HepG2 (cell line): ENCODE results near the gene TMEM238. TPM values are rescaled to one million over a fixed set of nuclear protein-coding genes. Genes with fewer than 3 reads are reported as not detected.

Experiments used
- ATAC-seq: fragments of 200-7000 bp; cut with Tn5 transposase; 3 replicates; pipeline ENCODE4 v1.9.1; 2020; ENCODE audit warnings: mild to moderate bottlenecking, moderate library complexity
- BruUV-seq: library from RNA; stranded (reverse); fragments of 400-500 nt; replicated peaks from 2 replicates; lab custom pipeline; 2021; lab: Mats Ljungman, UMichigan
- CTCF ChIA-PET: fragments of 300-600 bp; formaldehyde crosslinking; extraction: SDS; loops from one replicate; lab custom pipeline; 2021; ENCODE audit warnings: low total read pairs, inconsistent platforms, low intra/inter-chr PET ratio; lab: Yijun Ruan, JAX
- POLR2A ChIA-PET: fragments of 350-600 bp; sonication (Branson Sonifier 250); formaldehyde crosslinking; loops from one replicate; lab custom pipeline; 2020; ENCODE audit warnings: antibody characterized with exemption, inconsistent platforms; lab: Yijun Ruan, JAX
- DNase-seq: peaks from one replicate; pipeline ENCODE4 v3.0.0-alpha.2; 2015; ENCODE audit warnings: low spot score
- FAIRE-seq: peaks from 3 replicates; lab custom pipeline; 2011; peaks lifted over from hg19 to GRCh38; lab: Jason Lieb, UNC
- H2AFZ ChIP-seq: one replicate; pipeline ENCODE4 v1.6.1; 2011; ENCODE audit warnings: low read length, inconsistent platforms
- H3K27ac ChIP-seq: fragments of 300-600 bp; 3 replicates; pipeline ENCODE4 v1.8.0; 2011; ENCODE audit warnings: mixed run types, mild to moderate bottlenecking, mixed read lengths, low read length, inconsistent platforms; ENCODE audit not compliant: insufficient read depth; ENCODE audit errors: extremely low read length
- H3K27me3 ChIP-seq, 2 experiments: fragments of 200-600 bp in 1 of 2; 2 replicates in 1 of 2; 3 replicates in 1 of 2; pipeline versions ENCODE4 v1.6.0 to v1.8.0; 2011; ENCODE audit warnings: low read length in 2 of 2, mild to moderate bottlenecking in 2 of 2, moderate library complexity in 2 of 2, inconsistent platforms in 1 of 2; ENCODE audit not compliant: insufficient read depth in 2 of 2, control insufficient read depth in 1 of 2
- H3K36me3 ChIP-seq, 2 experiments: fragments of 200-600 bp in 1 of 2; replicated peaks in 1 of 2; 2 replicates in 1 of 2; 3 replicates in 1 of 2; pipeline versions ENCODE4 v1.5.1 to v1.8.0; 2011; ENCODE audit warnings: low read length in 2 of 2, inconsistent platforms in 1 of 2; ENCODE audit not compliant: insufficient read depth in 2 of 2, control insufficient read depth in 1 of 2
- H3K4me1 ChIP-seq: 2 replicates; pipeline ENCODE4 v1.5.1; 2012; ENCODE audit warnings: low read length, inconsistent platforms; ENCODE audit not compliant: insufficient read depth
- H3K4me2 ChIP-seq: 2 replicates; pipeline ENCODE4 v1.6.0; 2011; ENCODE audit warnings: low read depth, low read length, inconsistent platforms
- H3K4me3 ChIP-seq, 3 experiments: fragments of 200-600 bp in 1 of 3; sonication (generic), shearing (Covaris generic) in 1 of 3; replicated peaks in 1 of 3; 2 replicates each; pipeline ENCODE4 v1.5.1; 2011 to 2016; ENCODE audit warnings: low read length in 3 of 3, inconsistent platforms in 2 of 3, low read depth in 2 of 3, mild to moderate bottlenecking in 2 of 3, control low read depth in 1 of 3, mixed read lengths in 1 of 3; ENCODE audit not compliant: insufficient read depth in 1 of 3
- H3K79me2 ChIP-seq: one replicate; pipeline ENCODE4 v1.6.1; 2011; ENCODE audit warnings: low read length, inconsistent platforms; ENCODE audit not compliant: insufficient read depth
- H3K9ac ChIP-seq: 2 replicates; pipeline ENCODE4 v1.6.0; 2011; ENCODE audit warnings: mild to moderate bottlenecking, low read depth, low read length, inconsistent platforms; ENCODE audit not compliant: insufficient read depth
- H3K9me3 ChIP-seq: 2 replicates; pipeline ENCODE4 v1.5.1; 2012; ENCODE audit warnings: mild to moderate bottlenecking, low read length
- H4K20me1 ChIP-seq: 2 replicates; pipeline ENCODE4 v1.6.0; 2011; ENCODE audit warnings: inconsistent platforms, mild to moderate bottlenecking, low read length, moderate library complexity; ENCODE audit not compliant: insufficient read depth
- FOSL1 ChIP-seq: sonication (generic); formaldehyde crosslinking; IDR thresholded peaks from 2 replicates; pipeline ENCODE4 v1.9.0; 2021; ENCODE audit warnings: missing genetic modification reagents, borderline replicate concordance
- KLF11 ChIP-seq: IDR thresholded peaks from 2 replicates; pipeline ENCODE4 v1.6.1; 2016; ENCODE audit warnings: missing compliant biosample characterization
- MYNN ChIP-seq: sonication (generic); formaldehyde crosslinking; IDR thresholded peaks from 2 replicates; pipeline ENCODE4 v1.4.0; 2020; ENCODE audit warnings: mild to moderate bottlenecking, low read depth, missing genetic modification reagents
- SIN3B ChIP-seq: fragments of 150-350 bp; IDR thresholded peaks from 2 replicates; pipeline ENCODE4 v1.6.1; 2014; ENCODE audit warnings: low read length
- ZFP37 ChIP-seq: sonication (generic); formaldehyde crosslinking; IDR thresholded peaks from 2 replicates; pipeline ENCODE4 v1.4.0; 2020; ENCODE audit warnings: missing genetic modification reagents, borderline replicate concordance
- ZFP82 ChIP-seq: sonication (generic); formaldehyde crosslinking; IDR thresholded peaks from 2 replicates; pipeline ENCODE4 v1.5.1; 2020; ENCODE audit warnings: mild to moderate bottlenecking, missing genetic modification reagents, borderline replicate concordance
- ZNF253 ChIP-seq: sonication (generic); formaldehyde crosslinking; IDR thresholded peaks from 2 replicates; pipeline ENCODE4 v1.8.0; 2022; ENCODE audit warnings: mild to moderate bottlenecking, missing genetic modification reagents, borderline replicate concordance
- ZNF260 ChIP-seq: sonication (generic); formaldehyde crosslinking; IDR thresholded peaks from 2 replicates; pipeline ENCODE4 v1.4.0; 2020; ENCODE audit warnings: missing genetic modification reagents, low read depth, mild to moderate bottlenecking, borderline replicate concordance
- ZNF510 ChIP-seq: sonication (generic); formaldehyde crosslinking; IDR thresholded peaks from 2 replicates; pipeline ENCODE4 v1.4.0; 2020; ENCODE audit warnings: low read depth, mild to moderate bottlenecking, missing genetic modification reagents
- ZNF547 ChIP-seq: sonication (generic); formaldehyde crosslinking; IDR thresholded peaks from 2 replicates; pipeline ENCODE4 v1.5.1; 2020; ENCODE audit warnings: mild to moderate bottlenecking, missing genetic modification reagents
- ZNF605 ChIP-seq: sonication (generic); formaldehyde crosslinking; IDR thresholded peaks from 2 replicates; pipeline ENCODE4 v1.8.0; 2022; ENCODE audit warnings: mild to moderate bottlenecking, missing genetic modification reagents
- ZSCAN20 ChIP-seq: sonication (generic); formaldehyde crosslinking; IDR thresholded peaks from 2 replicates; pipeline ENCODE4 v1.4.0; 2020; ENCODE audit warnings: missing genetic modification reagents, mild to moderate bottlenecking, borderline replicate concordance
- WGBS: methylation state at CpG from one replicate; pipeline ENCODE4 v1.1.6; 2017; ENCODE audit warnings: low lambda C conversion rate; 5-methylcytosine and 5-hydroxymethylcytosine counted together
- in situ Hi-C: cut with HindIII; loops from 2 replicates; pipeline ENCODE4 v1.10.0; 2017; ENCODE audit warnings: low pct_unique_long_range_greater_than_20kb; ENCODE audit not compliant: extremely low pct_ligation_motif_present
- intact Hi-C: fragments of 100-400 bp; cut with micrococcal nuclease; formaldehyde crosslinking; loops from one replicate; pipeline ENCODE4 v1.10.0; 2022; ENCODE audit not compliant: unreplicated experiment
- polyA plus RNA-seq, 8 experiments: library from polyadenylated mRNA; depleted of rRNA in 3 of 8; stranded (reverse) in 7 of 8; unstranded in 1 of 8; fragments of >200 nt; fragmentation: Illumina TruSeq in 4 of 8; extraction: Trizol in 4 of 8; gene quantifications; 2 replicates each; pipeline versions ENCODE4 v1.2.1 to v1.2.3, GENCODE V29; 2011 to 2016; ENCODE audit warnings: low read depth in 4 of 8, missing spikeins in 1 of 8, mixed read lengths in 1 of 8; ENCODE audit not compliant: insufficient read depth in 1 of 8
- total RNA-seq, 5 experiments: library from RNA; depleted of rRNA; stranded (reverse); fragments of >200 nt; fragmentation: Illumina TruSeq; extraction: Trizol; gene quantifications; 2 replicates each; pipeline ENCODE4 v1.2.3, GENCODE V29; 2016; ENCODE audit warnings: low read depth in 1 of 5
- TF ChIP-seq, protein P1 (sequence below): sonication (generic); formaldehyde crosslinking; IDR thresholded peaks from 2 replicates; pipeline ENCODE4 v1.4.0; 2020; ENCODE audit warnings: missing genetic modification reagents
- TF ChIP-seq, protein P2 (sequence below): sonication (generic); formaldehyde crosslinking; IDR thresholded peaks from 2 replicates; pipeline ENCODE4 v1.4.0; 2020; ENCODE audit warnings: missing genetic modification reagents
- TF ChIP-seq, protein P3 (sequence below): sonication (generic); formaldehyde crosslinking; IDR thresholded peaks from 2 replicates; pipeline ENCODE4 v1.8.0; 2022; ENCODE audit warnings: missing genetic modification reagents, low read depth, mild to moderate bottlenecking, borderline replicate concordance

The TMEM238 gene
- total and polyA plus RNA-seq, 2 of the 13 experiments (the other 11 are each of a cell fraction or from before 2014, with no cell fraction given), result not detected

DNA sequence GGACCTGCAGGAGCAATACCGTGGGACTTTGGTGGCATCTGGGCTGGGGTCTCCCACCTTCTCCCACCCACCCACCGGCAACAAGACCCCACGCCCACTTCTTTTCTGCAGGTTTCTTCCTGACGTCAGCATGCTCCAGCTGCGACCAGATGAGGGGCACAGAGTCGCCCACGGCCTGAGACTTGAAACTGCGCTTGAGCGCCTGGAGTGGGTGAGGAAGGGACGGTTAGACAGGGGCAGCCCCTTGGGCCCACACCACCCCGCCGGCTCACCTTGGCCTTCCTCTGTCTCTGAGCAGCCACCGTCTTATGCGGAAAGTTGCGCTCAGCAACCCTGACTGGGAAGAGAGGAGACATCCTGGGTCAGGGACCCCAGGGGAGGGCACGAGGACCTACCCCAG is 23.2 kb downstream of the TMEM238 start:
- TF ChIP-seq ZSCAN20 (CRISPR knock-in tag), result no peak
- no peak for TF ChIP-seq ZFP37 (CRISPR knock-in tag)
- no peak for TF ChIP-seq ZFP82 (CRISPR knock-in tag)
- no peak for TF ChIP-seq FOSL1 (CRISPR knock-in tag)

DNA sequence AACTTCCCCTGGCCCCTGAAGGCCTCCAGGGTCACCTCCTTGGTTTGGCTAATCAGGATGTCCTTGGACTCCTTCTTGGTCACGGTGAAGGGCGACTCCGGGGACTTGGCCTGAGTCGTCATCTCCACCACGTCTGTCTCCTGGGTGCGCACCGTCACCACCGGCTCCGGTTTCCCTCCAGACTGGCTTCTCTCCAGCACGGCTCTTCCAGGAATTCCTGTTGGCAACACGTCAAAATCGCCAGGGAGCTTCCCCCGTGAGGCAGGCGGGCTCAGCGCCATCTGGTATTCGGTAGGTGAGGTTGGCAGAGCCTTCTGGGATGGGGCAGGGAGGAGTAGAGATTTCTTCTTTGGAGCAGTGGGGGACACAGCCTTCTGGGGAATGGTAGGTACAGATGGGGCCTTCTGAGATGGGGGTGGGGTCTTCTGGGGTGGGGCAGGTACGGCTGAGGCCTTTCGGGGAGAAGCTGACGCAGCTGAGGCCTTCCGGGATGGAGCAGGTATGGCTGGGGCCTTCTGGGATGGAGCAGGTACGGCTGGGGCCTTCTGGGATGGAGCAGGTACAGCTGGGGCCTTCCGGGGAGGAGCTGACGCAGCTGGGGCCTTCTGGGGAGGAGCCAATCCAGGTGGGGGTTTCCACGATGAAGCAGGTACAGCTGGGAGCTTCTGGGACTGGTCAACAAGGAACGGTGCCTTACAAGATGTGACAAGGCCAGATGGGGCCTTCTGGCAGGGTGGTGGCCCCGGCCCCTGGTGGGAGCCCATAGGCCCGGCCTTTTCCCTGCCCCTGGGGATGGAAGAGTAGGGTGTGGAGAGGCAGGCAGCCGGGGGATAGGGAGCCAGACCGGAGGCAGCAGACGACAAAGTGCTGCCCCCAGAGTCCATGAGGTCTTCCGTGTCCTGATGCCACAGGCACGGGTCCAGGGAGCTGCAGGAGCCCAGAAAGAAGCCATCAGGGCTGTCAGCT is 24.9 kb downstream of the TMEM238 start:
- peaks cover 14% of the 10 kb centered on the region for H3K4me1 ChIP-seq
- H3K4me2 ChIP-seq, result no peak overlapping the region
- in situ Hi-C loops, result no loop called here
- ChIA-PET POLR2A (interaction anchor here (0.9 to 1.1 kb wide), 2 partner anchors 9 to 35 kb away, joined by 3 read pairs; no protein-coding TSS in a partner anchor), CTCF (no interaction called here)
- H2AFZ ChIP-seq, result no peak overlapping the region
- FAIRE-seq (no peak), ATAC-seq (peak; percentile 10; the same call in 2 of the 3 replicates), DNase-seq (no peak)
- H3K27ac ChIP-seq, result no peak overlapping the region
- no peak overlapping the region for H3K4me3 ChIP-seq
- no peaks in the 10 kb centered on the region for H3K9me3 ChIP-seq
- 0 out of 2 replicates have a peak, but pooled peaks cover 4% of the 10 kb centered on the region for H4K20me1 ChIP-seq
- peaks cover 6 to 48% of the 10 kb centered on the region in 2 experiments for H3K27me3 ChIP-seq
- intact Hi-C loops, result no loop called here
- no peaks in the 10 kb centered on the region for H3K36me3 ChIP-seq
- no TSS peak for BruUV-seq
- 47% methylated on average over 19 of the region's 32 CpGs for WGBS
- H3K79me2 ChIP-seq, result no peaks in the 10 kb centered on the region
- no peak overlapping the region for H3K9ac ChIP-seq
- TF ChIP-seq MYNN (CRISPR knock-in tag) (no peak), ZNF260 (CRISPR knock-in tag) (no peak), ZNF605 (CRISPR knock-in tag) (no peak), ZNF547 (CRISPR knock-in tag) (no peak), KLF11 (CRISPR knock-in tag) (no peak), ZNF253 (no peak), SIN3B (no peak), ZNF510 (CRISPR knock-in tag) (no peak)
- TF ChIP-seq, protein P1, sequence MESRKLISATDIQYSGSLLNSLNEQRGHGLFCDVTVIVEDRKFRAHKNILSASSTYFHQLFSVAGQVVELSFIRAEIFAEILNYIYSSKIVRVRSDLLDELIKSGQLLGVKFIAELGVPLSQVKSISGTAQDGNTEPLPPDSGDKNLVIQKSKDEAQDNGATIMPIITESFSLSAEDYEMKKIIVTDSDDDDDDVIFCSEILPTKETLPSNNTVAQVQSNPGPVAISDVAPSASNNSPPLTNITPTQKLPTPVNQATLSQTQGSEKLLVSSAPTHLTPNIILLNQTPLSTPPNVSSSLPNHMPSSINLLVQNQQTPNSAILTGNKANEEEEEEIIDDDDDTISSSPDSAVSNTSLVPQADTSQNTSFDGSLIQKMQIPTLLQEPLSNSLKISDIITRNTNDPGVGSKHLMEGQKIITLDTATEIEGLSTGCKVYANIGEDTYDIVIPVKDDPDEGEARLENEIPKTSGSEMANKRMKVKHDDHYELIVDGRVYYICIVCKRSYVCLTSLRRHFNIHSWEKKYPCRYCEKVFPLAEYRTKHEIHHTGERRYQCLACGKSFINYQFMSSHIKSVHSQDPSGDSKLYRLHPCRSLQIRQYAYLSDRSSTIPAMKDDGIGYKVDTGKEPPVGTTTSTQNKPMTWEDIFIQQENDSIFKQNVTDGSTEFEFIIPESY (CRISPR knock-in tag), result no peak
- TF ChIP-seq, protein P2, sequence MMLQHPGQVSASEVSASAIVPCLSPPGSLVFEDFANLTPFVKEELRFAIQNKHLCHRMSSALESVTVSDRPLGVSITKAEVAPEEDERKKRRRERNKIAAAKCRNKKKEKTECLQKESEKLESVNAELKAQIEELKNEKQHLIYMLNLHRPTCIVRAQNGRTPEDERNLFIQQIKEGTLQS (CRISPR knock-in tag), result no peak
- TF ChIP-seq, protein P3, sequence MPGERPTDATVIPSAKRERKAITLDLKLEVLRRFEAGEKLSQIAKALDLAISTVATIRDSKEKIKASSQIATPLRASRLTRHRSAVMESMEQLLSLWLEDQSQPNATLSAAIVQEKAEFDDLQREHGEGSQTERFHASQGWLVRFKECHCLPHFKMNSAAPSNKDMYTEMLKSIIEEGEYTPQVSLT (CRISPR knock-in tag), result no peak

More for the DNA sequence above, 23.2 kb downstream of the TMEM238 start:
- in situ Hi-C loops, result no loop called here
- H3K4me2 ChIP-seq, result no peak overlapping the region
- POLR2A ChIA-PET, result no interaction called here
- WGBS, result 76% methylated on average over 13 of the region's 16 CpGs
- H3K79me2 ChIP-seq, result no peaks in the 10 kb centered on the region
- H2AFZ ChIP-seq, result no peak overlapping the region
- peaks cover 14% of the 10 kb centered on the region for H3K4me1 ChIP-seq
- H3K27ac ChIP-seq, result no peak overlapping the region
- H3K4me3 ChIP-seq, result no peak overlapping the region
- H3K9me3 ChIP-seq, result no peaks in the 10 kb centered on the region
- H4K20me1 ChIP-seq, result no peaks in the 10 kb centered on the region
- FAIRE-seq, result no peak
- intact Hi-C loops, result no loop called here
- H3K36me3 ChIP-seq, result no peaks in the 10 kb centered on the region
- peaks cover 5 to 36% of the 10 kb centered on the region in 2 experiments for H3K27me3 ChIP-seq
- ATAC-seq, result no peak
- DNase-seq, result no peak
- CTCF ChIA-PET, result no interaction called here
- no TSS peak for BruUV-seq
- no peak overlapping the region for H3K9ac ChIP-seq
